Ascending aorta (tissue), 2 donors: ENCODE measurements around the gene ZFP36L1. TPM values are rescaled to one million over a fixed set of nuclear protein-coding genes. Genes with fewer than 3 reads are reported as not detected.

Experiments
- DNase-seq, 2 donors: peaks; one replicate each; pipeline ENCODE4 v3.0.0-alpha.2; 2019; ENCODE audit warnings: low spot score in 2 of 2
- H3K27ac ChIP-seq, 2 donors: fragments of 200-600 bp; sonication (generic); one replicate each; pipeline ENCODE4 v1.5.1; 2016 to 2017; ENCODE audit warnings: mild to moderate bottlenecking in 1 of 2
- H3K27me3 ChIP-seq: fragments of 200-600 bp; sonication (generic); one replicate; pipeline ENCODE4 v1.5.1; 2017
- H3K36me3 ChIP-seq, 2 donors: fragments of 200-600 bp; sonication (generic); one replicate each; pipeline ENCODE4 v1.5.1; 2016
- H3K4me1 ChIP-seq, 2 donors: fragments of 200-600 bp; sonication (generic); one replicate each; pipeline ENCODE4 v1.5.1; 2016 to 2017; ENCODE audit warnings: mild to moderate bottlenecking in 1 of 2
- H3K4me3 ChIP-seq, 2 donors: fragments of 200-600 bp; sonication (generic); one replicate each; pipeline ENCODE4 v1.5.1; 2016 to 2017; ENCODE audit warnings: mild to moderate bottlenecking in 1 of 2
- H3K9me3 ChIP-seq, 2 donors: fragments of 200-600 bp; sonication (generic); one replicate each; pipeline ENCODE4 v1.5.1; 2016
- CTCF ChIP-seq, 3 experiments: fragments of 200-600 bp in 2 of 3; fragments of 450-650 bp in 1 of 3; sonication (generic) in 2 of 3; IDR thresholded peaks; one replicate each; pipeline ENCODE4 v1.5.1; 2016 to 2019; ENCODE audit warnings: antibody characterized with exemption in 3 of 3, mild to moderate bottlenecking in 1 of 3, moderate library complexity in 1 of 3
- intact Hi-C: fragments of 100-400 bp; cut with DNase I; formaldehyde crosslinking; loops from one replicate; pipeline ENCODE4 v1.15.1; 2023
- total RNA-seq: library from RNA; depleted of rRNA; stranded (reverse); fragments of >200 nt; gene quantifications from one replicate; pipeline ENCODE4 v1.1.0, GENCODE V29; 2016

ZFP36L1 gene
- total RNA-seq, 1 donor from 2014 or later, result 772 TPM

DNA sequence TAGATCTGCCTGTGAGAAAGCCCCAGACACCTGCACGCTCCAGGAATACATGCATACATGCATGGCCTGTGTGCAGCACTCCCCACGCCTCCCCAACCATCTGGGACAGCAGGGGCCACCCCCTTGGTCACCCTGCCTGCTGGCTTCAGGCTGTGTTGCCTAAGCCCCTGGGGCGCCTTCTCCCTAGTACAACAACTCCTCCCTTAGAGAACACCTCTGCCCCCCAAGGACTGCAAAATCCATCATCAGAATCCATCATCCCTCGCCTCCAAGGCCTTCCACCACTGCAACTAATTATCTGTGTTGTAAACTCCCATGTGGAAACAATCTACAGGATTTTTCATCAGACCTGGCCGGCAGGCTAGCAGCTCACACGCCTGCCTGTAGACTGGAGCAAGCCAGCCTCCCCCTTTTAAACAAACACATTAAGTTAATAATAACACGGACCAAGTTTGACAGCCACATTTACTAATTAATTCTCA lies 36.8 kb downstream of the ZFP36L1 start:
- no peak for DNase-seq
- no peaks in the 10 kb centered on the region for H3K36me3 ChIP-seq
- peaks cover 0 to 4% of the 10 kb centered on the region in 2 donors for H3K4me1 ChIP-seq
- H3K27me3 ChIP-seq, result no peaks in the 10 kb centered on the region
- no peak for TF ChIP-seq CTCF (IDR thresholded peaks at IDR 0.05)
- H3K4me3 ChIP-seq, result no peak overlapping the region
- intact Hi-C loops, result no loop called here
- H3K27ac ChIP-seq, result no peak overlapping the region
- H3K9me3 ChIP-seq, result no peaks in the 10 kb centered on the region

DNA sequence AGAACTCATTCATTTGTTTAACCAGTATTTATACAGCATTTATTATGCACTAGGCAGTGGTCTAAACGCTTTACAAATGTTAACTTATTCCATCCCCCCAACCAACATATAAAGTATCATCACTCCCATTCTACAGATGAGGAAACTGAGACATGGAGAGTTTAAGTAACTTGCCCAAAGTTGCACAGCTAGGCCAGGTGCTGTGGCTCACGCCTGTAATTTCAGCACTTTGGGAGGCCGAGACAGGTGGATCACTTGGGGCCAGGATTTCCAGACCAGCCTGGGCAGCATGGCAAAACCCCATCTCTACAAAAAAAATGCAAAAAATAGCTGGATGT lies 37.9 kb downstream of the ZFP36L1 start:
- no peak overlapping the region for H3K4me3 ChIP-seq
- H3K27me3 ChIP-seq, result no peaks in the 10 kb centered on the region
- no peaks in the 10 kb centered on the region for H3K9me3 ChIP-seq
- intact Hi-C loops, result no loop called here
- TF ChIP-seq CTCF (IDR thresholded peaks at IDR 0.05), result no peak
- peaks cover 0 to 4% of the 10 kb centered on the region in 2 donors for H3K4me1 ChIP-seq
- H3K36me3 ChIP-seq, result no peaks in the 10 kb centered on the region
- DNase-seq, result no peak
- no peak overlapping the region for H3K27ac ChIP-seq

DNA sequence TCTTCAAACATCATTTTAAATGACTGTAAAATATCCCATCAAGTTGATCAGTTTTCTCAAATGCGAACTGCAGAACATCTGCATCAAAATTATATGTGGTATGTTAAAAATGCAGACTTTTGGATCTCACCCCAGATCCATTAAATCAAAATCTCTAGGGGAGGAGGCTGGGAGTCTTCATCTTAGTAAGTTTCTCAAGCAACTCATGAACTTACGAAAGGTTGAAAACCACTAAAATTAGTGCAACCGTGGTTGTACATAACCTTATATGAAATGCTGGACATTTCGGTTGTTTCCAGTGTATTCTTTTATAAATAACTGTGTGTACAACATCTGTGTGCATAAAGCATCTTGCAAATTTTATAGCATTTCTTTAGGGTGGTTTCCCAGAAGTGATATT lies 39.2 kb downstream of the ZFP36L1 start:
- H3K4me1 ChIP-seq, result peaks cover 0 to 4% of the 10 kb centered on the region in 2 donors
- no peaks in the 10 kb centered on the region for H3K36me3 ChIP-seq
- H3K9me3 ChIP-seq, result no peaks in the 10 kb centered on the region
- no peak for DNase-seq
- no peak for TF ChIP-seq CTCF (IDR thresholded peaks at IDR 0.05)
- no peak overlapping the region for H3K27ac ChIP-seq
- intact Hi-C loops, result no loop called here
- no peak overlapping the region for H3K4me3 ChIP-seq
- no peaks in the 10 kb centered on the region for H3K27me3 ChIP-seq

- no peak overlapping the region for H3K27ac ChIP-seq
- no peak for TF ChIP-seq CTCF (IDR thresholded peaks at IDR 0.05)
- no peaks in the 10 kb centered on the region for H3K9me3 ChIP-seq
- H3K4me1 ChIP-seq, result peaks cover 0 to 2% of the 10 kb centered on the region in 2 donors
- no peak overlapping the region for H3K4me3 ChIP-seq
- H3K27me3 ChIP-seq, result no peaks in the 10 kb centered on the region
- intact Hi-C loops, result no loop called here
- DNase-seq, result no peak
- no peaks in the 10 kb centered on the region for H3K36me3 ChIP-seq
Observed at GRCh38 chr14:68752271-68753006, 40.4 kb downstream of the ZFP36L1 start.

- H3K27me3 ChIP-seq, result no peaks in the 10 kb centered on the region
- no peak overlapping the region for H3K27ac ChIP-seq
- intact Hi-C loops, result no loop called here
- no peak for TF ChIP-seq CTCF (IDR thresholded peaks at IDR 0.05)
- H3K4me1 ChIP-seq, result no peaks in the 10 kb centered on the region
- no peaks in the 10 kb centered on the region for H3K9me3 ChIP-seq
- no peaks in the 10 kb centered on the region for H3K36me3 ChIP-seq
- no peak overlapping the region for H3K4me3 ChIP-seq
- DNase-seq, result no peak
Observed at GRCh38 chr14:68749487-68750475, 43.1 kb downstream of the ZFP36L1 start.
